ENCODE measurements around the gene CRYAB.

Gene CRYAB, protein sequence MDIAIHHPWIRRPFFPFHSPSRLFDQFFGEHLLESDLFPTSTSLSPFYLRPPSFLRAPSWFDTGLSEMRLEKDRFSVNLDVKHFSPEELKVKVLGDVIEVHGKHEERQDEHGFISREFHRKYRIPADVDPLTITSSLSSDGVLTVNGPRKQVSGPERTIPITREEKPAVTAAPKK

DNA sequence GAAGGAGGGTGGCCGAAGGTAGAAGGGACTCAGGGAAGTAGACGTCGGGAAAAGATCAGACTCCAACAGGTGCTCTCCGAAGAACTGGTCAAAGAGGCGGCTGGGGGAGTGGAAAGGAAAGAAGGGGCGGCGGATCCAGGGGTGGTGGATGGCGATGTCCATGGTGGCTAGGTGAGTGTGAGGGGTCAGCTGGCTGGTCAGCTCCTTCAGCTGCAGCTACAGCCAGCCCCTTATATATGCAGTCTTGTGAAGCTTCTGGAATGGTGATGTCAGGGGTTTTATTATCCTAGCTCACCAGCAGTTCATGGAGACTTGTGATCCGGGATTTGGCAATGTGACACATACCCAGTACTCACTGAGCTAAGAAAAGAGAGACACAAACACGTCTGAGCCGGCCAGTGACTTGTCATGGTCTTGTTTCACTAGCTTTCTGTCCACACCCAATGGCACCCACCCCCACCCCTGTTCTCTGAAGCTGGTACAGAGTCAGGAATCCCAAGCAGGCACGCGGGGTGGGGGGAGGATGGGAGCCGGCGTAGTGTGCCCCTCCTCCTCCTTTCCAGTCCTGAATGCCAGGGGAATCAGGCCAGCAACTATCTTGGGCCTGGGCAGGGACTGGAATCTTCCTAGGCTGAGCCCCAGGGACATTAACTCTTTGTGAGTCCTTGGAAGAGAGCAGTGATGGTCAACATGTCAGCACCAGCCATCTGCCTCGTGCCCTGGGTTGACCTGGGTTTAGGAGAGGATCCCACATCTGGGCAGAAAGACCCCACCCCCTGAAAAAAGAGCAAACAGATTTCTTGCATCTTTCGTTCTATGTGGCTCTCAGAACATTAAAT is at the start of gene CRYAB:
CRYAB (minus strand) TSS at position 208 of the 839 bp plus-strand sequence; CDS start at position 162, 46 bp downstream.
- peak; percentile 96 for DNase-seq (ENCODE audit: low spot score)

DNA sequence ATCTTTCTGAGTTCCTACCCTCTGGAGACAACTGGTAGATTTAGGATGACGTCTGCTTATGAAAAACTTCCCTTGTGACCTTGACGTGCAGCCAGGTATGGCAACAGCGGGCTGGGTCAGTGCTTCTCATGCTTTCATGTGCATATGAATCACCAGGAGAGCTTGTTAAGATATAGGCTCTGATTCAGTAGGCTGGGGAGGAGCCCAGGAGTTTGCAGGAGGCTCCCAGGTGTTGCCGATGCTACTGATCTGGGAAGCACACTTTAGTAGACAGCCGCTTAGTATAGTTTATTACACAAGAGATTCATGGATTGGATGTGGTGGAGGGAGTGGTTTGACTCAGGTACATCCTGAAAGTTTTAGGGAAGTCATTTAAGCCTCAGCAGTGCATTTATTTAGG is 49.3 kb upstream of the CRYAB start:
- DNase-seq (ENCODE audit: low spot score) = no peak

DNA sequence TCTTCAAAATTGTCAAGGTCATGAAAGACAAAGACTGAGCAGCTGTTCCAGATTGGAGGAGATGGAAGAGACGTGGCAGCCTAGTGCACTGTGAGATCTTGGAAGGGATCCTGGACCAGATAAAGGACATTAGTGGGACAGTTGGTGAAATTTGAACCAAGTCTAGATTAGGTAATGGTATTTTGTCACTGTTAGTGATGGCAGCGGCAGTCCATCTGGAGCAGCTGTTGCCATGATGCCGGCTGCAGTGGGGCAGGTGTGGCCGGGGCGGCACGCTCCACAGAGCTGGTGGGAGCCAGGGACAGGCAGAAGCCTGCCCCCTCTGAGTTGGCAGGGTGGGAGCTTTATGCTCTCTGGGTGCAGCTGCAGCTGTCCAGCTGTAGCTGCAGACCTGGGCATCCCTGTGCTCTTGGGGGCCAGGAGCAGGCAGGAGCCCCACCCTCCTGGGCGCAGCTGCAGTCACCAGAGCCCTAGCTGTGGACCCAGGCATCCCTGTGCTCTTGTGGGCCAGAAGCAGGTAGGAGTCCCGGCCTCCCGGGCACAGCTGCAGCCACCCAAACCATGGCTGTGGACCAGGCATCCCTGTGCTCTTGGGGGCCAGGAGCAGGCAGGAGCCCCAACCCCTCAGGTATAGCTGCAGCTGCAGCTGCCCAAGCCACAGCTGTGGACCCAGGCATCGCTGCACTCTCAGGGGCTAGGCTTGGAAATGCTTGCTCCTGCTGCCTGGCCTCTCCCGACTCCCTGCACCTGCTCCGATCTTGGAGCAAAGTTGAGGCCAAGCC is 46.3 kb upstream of the CRYAB start:
- no peak for DNase-seq (ENCODE audit: low spot score)

DNA sequence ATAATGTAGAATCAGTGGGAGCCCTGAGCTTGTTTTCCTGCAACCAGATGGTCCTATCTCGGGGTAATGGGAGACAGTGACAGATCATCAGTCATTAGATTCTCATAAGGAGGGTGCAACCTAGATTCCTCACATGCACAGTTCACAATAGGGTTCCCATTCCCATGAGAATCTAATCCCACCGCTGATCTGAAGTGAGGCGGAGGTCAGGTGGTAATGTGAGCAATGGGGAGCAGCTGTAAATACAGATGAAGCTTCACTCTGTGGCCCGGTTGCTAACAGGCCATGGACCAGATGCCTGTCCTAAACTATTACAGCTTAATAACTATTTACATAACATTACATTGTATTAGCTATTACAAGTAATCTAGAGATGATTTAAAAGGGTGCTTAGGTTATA is 42.6 kb upstream of the CRYAB start:
- no peak for DNase-seq (ENCODE audit: low spot score)

DNA sequence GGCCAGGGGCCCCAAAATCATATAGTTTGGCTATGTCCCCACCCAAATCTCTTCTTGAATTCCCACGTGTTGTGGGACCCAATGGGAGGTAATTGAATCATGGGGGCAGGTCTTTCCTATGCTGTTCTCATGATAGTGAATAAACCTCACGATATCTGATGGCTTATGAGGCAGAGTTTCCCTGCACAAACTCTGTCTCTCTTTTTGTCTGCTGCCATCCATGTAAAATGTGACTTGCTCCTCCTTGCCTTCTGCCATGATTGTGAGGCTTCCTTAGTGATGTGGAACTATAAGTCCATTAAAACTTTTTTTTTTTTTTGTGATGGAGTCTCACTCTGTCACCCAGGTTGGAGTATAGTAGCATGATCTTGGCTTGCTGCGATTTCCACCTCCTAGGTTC is 40.0 kb upstream of the CRYAB start:
- no peak for DNase-seq (ENCODE audit: low spot score)

DNA sequence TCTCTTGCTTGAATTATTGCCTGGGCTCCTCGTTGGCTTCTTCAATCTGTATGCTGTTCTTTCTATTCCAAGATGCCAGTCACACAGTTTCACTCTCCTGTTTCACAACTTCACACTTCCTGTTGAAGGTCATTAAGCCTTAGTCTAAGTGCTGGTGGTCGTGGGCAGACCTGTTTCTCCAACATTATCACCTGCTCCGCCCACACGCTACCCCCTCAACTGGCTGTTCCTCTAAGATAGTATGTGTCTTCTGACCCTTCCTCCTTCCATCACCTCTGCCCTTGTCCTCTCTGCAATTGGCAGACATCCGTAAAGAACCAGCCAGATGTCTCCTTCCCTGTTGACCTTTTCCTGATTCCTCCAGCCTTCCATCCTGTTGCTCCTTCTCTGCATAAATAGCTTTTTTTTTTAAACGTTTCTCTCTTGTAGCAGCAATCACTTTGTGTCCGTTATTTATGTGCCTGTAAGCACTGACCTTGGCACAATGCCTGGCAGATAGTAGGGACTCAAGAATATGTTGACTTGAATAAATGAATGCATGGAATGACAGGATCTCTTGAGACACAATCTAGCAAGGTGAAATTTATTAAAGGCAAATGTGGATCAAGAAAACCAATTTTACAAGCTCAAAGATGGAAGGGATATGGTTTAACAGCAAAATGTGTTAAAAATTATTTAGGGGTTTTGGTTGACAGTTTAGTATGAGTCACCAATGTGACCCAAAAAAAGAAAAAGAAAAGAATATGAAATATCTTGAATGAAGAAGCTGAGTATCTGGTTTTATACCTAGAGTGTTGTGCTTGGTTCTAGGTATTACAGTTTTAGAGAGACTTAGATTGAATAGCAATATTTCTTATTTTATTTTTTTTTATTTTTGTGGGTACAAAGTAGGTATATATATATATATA is 38.2 kb upstream of the CRYAB start:
- DNase-seq (ENCODE audit: low spot score) = no peak

DNA sequence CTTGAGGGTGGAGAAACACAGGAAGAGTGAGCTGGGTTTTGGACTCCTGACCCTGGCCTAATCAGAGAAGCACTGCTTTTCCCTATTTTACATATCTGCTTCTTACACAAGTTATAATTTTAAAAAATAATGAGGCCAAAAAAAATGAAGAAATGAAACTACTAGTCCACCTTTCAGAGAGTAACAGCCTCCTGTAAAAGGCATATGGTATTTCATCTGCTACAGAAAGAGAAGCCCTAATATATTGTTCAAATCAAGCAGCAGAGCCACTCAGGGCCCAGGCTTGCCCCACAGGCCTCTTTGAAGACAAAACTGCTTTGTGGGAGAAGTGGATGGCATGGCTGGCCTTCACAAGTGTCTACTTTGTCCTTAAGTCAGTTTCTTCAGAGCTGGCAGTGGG is 35.6 kb upstream of the CRYAB start:
- DNase-seq (ENCODE audit: low spot score) = no peak

DNA sequence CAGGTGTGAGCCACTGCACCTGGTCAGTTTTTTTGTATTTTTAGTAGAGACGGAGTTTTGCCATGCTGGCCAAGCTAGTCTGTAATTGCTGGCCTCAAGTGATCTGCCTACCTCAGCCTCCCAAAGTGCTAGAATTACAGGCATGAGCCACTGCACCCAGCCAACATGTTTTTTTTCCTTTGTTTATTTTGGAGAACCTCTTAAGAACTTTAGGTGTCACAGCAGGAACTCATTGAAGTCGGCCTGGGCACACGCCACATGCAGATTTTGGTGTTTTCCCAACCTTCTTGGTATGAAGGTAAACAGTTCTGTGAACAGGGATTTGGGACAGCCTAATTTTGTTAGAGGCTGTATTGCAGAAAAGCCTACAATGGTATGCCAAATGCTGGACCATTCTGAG is 34.9 kb upstream of the CRYAB start:
- no peak for DNase-seq (ENCODE audit: low spot score)

DNA sequence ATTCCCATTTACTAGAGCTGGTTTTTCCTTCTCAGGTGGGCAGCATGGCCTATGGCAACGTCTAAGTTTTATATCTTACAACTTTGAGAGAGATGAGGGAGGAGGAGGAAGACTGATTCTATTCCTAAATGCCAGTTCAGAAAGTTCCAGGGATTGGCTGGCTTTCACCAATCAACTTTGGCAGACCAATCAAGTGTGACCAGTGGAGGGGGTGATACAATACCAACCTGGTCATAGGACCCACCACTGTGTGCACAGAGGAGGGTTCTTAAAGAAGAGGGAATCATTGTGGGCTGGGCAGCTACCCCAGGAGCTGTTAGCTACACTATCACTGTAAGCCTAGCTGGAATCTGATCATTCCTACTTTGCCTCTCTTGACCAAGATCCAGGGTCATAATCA is 33.6 kb upstream of the CRYAB start:
- DNase-seq (ENCODE audit: low spot score) = no peak

DNA sequence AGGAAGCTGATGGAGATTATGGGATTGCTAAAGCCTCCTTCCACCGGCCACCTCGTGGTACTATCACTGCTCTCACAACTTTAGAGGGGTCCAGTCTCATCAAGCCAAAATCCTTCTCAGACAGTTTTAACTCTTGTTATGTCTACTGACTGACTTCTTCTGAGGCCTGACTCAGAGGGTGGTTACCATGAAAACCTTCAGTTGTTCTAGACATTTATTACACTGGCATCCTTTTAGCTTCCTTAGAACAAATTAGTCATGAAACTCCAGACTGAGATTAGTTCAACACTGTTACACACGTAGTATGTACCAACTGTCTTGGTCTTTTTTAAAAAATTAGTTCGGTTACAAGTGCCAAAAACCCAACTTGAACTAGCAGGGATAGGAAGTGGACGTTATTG is 33.1 kb upstream of the CRYAB start:
- DNase-seq (ENCODE audit: low spot score) = no peak

DNA sequence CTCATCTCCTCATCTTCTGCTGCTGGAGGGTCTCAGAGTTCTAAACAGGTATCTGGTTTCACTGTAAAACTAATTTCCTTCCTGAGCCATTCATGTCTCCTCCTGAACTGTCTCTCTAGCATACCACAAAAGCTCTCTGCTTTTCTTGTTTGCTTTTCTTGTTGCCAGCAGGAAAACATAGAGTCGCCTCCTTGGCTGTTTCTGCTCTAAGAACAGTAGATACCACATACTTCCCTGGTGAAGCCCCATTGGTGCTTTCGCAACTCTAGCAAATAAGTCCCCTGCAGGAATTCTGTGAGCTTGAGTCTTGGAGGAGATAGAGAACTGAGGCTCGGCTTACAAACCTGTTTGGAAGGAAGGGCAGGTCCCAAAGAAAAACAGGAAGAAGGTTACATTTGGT is 32.6 kb upstream of the CRYAB start:
- no peak for DNase-seq (ENCODE audit: low spot score)

DNA sequence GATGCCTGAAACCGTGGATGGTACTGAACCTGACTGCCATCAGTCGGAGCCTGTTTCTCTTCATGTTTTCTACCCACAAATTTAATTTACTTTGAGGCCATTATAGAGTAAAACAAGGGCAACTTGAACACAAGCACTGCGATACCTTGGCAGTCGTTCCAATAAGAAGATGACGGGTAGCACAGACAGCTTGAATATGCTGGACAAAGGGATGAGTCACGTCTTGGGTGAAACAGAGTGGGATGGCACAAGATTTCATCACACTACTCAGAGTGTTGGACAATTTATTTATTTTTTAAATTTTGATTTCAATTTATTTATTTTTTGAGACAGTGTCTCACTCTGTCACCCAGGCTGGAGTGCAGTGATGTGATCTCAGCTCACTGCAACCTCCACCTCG is 31.3 kb upstream of the CRYAB start:
- no peak for DNase-seq (ENCODE audit: low spot score)

DNA sequence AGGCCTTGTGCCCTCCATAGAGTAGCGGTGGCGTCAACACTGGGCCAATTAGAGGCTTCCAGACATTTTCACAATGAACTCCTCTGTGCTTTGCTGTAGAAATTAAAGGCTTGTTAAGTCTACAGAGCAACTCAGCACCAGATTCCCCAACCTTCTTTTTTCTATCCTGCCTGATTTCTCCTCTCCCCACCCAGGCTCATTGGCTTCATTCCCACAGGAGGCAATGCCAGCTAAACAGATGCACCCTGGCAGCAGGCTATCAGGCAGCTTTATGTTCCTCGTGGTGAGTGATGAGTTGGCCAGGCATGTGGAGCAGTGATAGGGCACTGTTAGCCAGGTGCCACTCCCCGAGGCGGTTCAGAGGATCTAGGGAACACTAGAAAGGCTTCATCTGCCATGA is 30.4 kb upstream of the CRYAB start:
- DNase-seq (ENCODE audit: low spot score) = no peak

DNA sequence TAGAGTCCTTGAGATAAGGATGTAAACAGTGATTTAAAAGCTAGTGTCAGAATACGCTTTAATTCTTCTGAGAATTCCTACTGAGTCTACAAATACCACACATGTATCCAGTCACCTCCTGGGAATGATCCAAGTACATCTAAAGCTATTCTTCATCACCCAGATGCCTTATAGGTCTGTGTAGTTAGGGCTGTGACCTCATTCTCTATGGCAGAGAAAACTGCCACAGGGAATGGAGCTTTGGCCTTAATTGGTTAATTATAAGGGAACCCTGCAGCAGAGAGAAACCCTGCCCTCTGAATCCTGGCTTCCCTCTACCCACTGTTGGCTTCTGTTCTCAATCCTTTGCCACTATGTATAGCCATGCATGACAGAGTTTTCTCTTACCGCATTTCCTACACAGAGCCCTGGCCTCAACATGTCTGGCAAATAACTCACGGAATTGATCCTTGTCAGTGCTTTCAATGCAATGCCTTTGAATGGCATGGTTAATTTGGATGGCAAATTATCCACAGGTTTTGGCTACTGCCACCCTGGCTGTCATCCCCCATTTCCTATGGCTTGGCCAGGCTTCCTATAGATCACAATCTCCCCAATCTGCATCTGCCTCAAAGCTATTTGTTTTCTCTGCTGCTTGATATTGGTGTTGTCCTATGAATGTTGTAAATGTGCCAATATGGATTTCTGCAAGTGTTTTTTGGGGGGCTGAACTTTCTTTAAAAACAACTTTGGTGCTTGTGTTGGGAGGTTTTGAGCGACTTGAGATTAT is 28.4 kb upstream of the CRYAB start:
- no peak for DNase-seq (ENCODE audit: low spot score)

DNA sequence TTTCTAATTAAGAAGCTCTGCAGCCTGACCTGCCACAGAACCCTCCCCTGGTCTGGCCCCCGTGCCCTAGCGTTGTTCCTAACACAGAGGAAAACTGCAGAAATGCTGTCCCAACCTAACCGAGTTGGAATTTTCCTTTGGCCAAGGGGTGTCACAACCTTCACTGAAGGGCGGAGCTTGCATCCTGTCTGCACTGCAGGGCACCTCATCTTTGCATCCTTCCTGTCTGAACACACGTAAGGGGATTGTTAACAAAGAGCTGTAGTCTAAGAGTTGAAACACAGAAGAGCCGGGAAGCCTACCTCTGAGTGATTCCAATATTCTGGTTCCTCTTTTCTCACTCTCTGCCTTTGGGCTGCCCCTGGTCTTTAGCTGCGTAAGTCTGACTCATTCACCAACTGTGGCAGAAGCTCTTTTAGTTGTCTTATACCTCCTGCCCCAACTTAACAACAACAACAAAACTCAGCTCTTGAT is 27.2 kb upstream of the CRYAB start:
- DNase-seq (ENCODE audit: low spot score) = no peak

DNA sequence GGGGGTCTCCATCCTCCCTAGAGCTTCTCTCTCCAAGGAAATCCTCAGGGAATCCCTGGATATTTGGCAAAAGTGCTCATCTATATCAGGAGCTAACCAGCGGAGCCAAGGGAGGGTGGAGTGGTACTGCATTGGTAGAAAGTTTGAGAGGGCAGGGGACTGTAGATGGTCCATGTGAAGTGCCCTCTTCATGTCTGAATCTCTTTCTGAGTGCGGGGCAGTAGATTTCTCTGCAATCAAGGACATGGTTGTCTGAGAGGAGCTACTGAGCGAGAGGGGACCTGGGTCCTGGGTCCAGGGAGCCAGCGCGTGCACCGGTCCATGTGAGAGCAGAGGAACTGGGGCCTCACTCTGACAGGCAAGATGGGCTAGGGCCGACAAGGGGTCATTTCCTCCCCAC is 26.3 kb upstream of the CRYAB start:
- no peak for DNase-seq (ENCODE audit: low spot score)

DNA sequence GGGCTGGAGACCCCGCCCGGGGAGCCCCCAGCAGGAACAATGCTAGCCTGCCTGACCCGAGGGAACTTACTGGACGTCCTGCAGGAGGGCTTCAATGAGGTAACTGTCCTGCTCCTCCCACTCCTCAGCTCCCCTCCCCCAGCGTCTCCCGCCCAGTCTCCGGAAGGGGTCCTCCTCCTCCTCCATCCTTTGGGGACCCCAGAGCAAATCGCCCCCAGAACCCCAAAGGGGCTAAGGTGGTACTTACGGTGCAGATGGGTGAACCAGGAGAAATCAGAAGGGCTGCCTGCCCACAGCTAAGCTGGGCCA is 25.8 kb upstream of the CRYAB start:
- DNase-seq (ENCODE audit: low spot score) = no peak

DNA sequence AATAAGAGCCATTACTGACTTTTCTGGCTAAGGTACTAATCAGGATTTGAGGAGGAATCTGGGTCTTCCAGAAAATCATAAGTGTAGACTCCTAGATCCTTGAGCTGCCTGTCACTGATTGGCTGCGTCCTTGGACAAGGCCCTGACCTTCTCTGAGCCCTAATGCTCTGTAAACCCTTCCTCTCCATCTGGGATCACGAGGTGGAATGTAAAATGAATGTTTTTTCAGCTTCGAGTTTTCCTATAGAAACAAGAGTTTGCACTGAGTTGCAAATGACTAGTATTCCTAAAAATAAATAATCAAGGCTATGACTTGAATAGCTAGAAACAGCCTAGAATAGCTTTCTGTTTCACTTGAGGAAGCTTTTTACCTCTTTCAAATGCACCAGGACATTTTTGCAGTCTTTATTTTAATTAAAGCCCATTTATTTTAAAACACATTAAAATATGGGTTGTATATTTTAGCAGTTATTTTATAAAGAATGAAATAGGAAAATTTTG is 24.5 kb upstream of the CRYAB start:
- no peak for DNase-seq (ENCODE audit: low spot score)

DNA sequence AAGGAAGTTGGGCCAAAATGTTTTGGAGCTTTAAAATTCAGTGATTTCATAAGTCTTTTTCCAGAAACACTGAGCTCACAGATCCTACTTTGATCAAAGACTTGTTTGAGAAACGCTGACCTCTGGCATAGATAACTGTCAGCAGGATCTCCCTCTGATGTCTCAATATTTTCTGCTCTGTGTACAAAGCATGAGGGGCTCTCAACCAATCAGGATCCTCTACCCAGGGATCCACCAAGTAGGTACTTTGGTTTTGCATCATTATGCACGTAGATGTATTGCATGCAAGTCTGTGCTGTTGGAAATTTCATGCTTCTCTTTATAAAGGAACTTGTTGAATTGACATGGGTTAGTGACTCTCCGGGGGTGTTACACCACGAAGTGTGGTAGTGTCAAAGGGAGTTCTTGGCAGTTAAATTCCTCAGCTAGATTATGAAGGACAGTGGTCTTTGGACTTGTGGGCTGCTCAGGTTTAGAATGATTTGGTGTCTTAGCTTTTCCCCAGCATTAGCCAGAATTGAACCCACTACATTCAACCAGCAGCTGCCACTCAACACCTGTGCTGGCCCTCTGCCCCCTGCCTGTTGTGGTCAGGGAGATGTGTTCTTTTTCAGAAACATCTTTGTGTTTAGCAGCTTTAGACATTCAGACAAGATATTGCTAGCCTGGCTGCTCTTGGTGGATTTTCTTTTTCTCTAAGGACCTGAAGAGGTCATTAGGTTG is 23.9 kb upstream of the CRYAB start:
- DNase-seq (ENCODE audit: low spot score) = no peak

DNA sequence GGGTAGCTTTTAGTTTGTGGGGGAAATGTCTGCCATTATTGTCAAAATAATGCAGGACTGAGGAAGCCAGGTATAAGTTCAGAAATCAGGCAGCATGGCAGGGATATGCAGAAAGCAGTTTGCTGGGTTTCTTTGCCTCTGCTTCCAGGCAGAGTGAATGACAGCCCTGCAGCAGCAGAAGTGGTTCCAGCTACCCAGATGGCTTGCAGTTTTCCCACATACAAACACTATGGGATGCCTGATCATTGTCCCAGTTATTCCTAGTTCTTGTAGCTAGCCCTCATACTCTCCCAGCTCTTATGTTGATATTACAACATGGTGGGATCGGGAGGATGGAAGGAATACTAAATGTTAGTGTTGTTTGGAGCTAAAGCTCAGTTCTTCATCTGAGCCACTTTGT is 22.7 kb upstream of the CRYAB start:
- DNase-seq (ENCODE audit: low spot score) = no peak

All from putamen (tissue), 1 donor.